Activated CD4-positive, alpha-beta T cell treated with anti-CD3 and anti-CD28 coated beads, Interleukin-10, Interleukin-2, amounts not matched to agents 100 ng/mL and 50 ng/mL, durations not matched to agents 16 hours and 8 hours (primary cell): ENCODE data around the gene ATM.
A peak's percentile ranks its signal among the peaks of the same experiment; 100 is the strongest.
"Not testable (repeated sequence)": the region's sequence is repeated elsewhere in the genome, so short reads cannot be mapped to it uniquely, and the experiment has no call there.

Experiments used
- DNase-seq: peaks from one replicate; pipeline ENCODE4 v3.0.0-alpha.2; 2020

The ATM gene

DNA sequence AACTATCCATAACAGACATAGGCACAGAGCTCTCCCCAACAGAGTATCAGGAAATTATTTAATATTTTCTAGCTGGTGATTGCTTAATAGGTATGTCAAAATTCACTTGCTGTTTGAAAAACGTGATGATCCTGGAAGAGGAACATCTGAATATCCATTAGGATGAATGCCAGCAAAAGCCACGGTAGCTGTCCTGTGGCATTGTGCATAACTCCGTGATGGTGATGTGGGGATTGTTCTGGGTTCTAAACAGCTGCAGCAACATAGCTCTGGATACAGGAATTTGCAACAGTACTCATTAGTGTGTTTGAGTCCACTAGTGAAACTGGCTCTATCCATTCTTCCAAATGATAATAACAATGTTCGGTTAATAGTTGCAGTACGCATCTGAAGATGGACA lies 165.7 kb downstream of the ATM start:
- no peak for DNase-seq

DNA sequence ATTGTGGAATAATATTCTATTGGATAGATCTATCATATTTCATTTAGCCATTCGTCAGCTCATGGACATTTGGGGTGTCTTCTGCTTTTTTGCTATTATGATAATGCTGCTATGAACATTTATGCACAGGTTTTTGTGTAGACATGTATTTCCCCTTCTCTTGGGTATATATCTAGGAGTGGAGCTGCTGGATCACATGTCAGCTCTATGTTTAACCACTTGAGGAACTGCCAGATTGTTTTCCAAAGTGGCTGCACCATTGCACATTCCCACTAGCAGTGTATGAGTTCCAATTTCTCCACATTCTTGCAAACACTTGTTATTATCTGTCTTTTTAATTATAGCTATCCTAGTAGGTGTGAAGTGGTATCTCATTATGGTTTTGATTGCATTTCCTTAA lies 169.5 kb downstream of the ATM start:
- no peak for DNase-seq

DNA sequence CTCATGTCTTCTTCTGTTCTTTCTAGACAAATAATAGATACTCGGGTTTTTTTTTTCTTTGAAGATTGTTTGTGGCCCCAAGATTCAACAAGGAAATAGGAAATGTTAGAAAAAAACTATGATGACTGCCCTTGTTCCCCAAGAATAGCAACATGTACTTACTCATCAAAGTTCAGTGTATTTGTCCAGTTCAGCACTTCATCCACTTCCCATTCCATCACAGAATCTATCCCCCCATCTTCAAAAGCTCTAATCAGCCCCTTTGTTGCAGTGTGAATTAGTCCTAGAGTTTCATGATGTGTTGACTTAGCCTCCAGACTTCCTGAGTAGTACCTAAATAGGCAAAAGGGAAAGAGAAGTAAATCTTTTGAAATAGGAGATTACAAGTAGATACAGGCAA lies 170.2 kb downstream of the ATM start:
- DNase-seq: no peak

DNA sequence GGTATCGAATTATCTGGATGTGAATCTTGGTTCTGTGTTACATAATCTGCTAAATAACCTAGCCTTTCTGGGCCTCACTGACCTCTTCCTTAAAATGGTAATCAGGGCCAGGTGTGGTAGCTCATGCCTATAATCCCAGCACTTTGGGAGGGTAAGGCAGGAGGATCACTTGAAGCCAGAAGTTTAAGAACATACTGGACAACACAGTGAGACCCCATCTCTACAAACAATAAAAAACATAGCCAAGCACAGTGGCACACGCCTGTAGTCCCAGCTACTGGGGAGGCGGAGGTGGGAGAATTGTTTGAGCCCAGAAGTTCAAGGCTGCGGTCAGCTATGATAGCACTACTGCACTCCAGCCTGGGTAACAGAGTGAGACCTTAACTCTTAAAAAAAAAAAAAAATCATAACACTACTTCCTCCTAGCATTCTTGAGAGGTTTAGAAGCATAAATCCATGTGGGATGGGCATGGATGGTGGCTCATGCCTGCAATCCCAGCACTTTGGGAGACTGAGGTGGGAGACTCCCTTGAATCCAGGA lies 171.9 kb downstream of the ATM start:
- DNase-seq: no peak

- DNase-seq: not testable (repeated sequence)
Observed at GRCh38 chr11:108396672-108397071, 173.8 kb downstream of the ATM start.

- no peak for DNase-seq
Observed at GRCh38 chr11:108398439-108398838, 175.6 kb downstream of the ATM start.

- no peak for DNase-seq
Observed at GRCh38 chr11:108402241-108402640, 179.4 kb downstream of the ATM start.

GRCh38 chr11:108403052-108403451 lies 180.2 kb downstream of the ATM start:
- DNase-seq: no peak

GRCh38 chr11:108405706-108406105 lies 182.8 kb downstream of the ATM start:
- no peak for DNase-seq

- DNase-seq: no peak
Observed at GRCh38 chr11:108414958-108415357, 192.1 kb downstream of the ATM start.

DNA sequence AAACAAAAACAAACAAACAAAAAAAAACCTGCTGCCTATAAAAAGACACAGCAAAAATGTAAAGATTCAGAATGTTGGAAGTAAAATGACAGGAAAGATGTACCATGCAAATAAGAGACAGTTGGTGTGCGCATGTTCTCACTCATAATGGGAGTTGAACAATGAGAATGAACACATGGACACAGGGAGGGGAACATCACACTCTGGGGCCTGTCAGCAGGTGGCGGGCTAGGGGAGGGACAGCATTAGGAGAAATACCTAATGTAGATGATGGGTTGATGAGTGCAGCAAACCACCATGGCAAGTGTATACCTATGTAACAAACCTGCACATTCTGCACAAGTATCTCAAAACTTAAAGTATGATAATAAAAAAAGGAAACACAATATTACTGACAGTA lies 194.7 kb downstream of the ATM start:
- DNase-seq: peak; percentile 14
